NOMO-1 (cell line): Measurements from ENCODE around the gene KIFC1.

Experiments
- DNase-seq, 2 experiments: peaks; one replicate each; lab custom pipeline; 2025; ENCODE audit not compliant: unreplicated experiment in 2 of 2; lab: John Stamatoyannopoulos, UW

Gene KIFC1

GRCh38 chr6:33424855-33425667 lies 33.4 kb downstream of the KIFC1 start:
- no peak for DNase-seq

- peak; percentile 73 to 79 for DNase-seq
Measured at GRCh38 chr6:33425668-33426577, 34.3 kb downstream of the KIFC1 start.

GRCh38 chr6:33426590-33427511 lies 35.2 kb downstream of the KIFC1 start:
- DNase-seq: no peak

GRCh38 chr6:33427585-33428223 lies 36.1 kb downstream of the KIFC1 start:
- DNase-seq: peak; percentile 16 to 27

GRCh38 chr6:33428224-33428965 lies 36.8 kb downstream of the KIFC1 start:
- DNase-seq: peak; percentile 19 to 31

- DNase-seq: no peak
Measured at GRCh38 chr6:33428966-33429749, 37.5 kb downstream of the KIFC1 start.

- no peak for DNase-seq
Measured at GRCh38 chr6:33429750-33430052, 38.1 kb downstream of the KIFC1 start.

GRCh38 chr6:33430334-33430733 lies 38.7 kb downstream of the KIFC1 start:
- DNase-seq: no peak

- peak; percentile 9 to 24 for DNase-seq
Measured at GRCh38 chr6:33430991-33431879, 39.6 kb downstream of the KIFC1 start.

- no peak for DNase-seq
Measured at GRCh38 chr6:33431880-33432541, 40.4 kb downstream of the KIFC1 start.

- DNase-seq: no peak
Measured at GRCh38 chr6:33432546-33432945, 40.9 kb downstream of the KIFC1 start.

GRCh38 chr6:33433001-33433543 lies 41.4 kb downstream of the KIFC1 start:
- DNase-seq: no peak

GRCh38 chr6:33433544-33434191 lies 42.0 kb downstream of the KIFC1 start:
- no peak for DNase-seq

GRCh38 chr6:33434961-33435360 lies 43.3 kb downstream of the KIFC1 start:
- no peak for DNase-seq

GRCh38 chr6:33437666-33438065 lies 46.0 kb downstream of the KIFC1 start:
- no peak for DNase-seq

GRCh38 chr6:33438978-33439594 lies 47.5 kb downstream of the KIFC1 start:
- DNase-seq: no peak
